GM23338 (cell line): ENCODE data around the gene RASL10B. TPM values are rescaled to one million over a fixed set of nuclear protein-coding genes. Genes with fewer than 3 reads are reported as not detected.

ENCODE experiments used
- ATAC-seq: fragments of 200-7000 bp; cut with Tn5 transposase; 3 replicates; pipeline ENCODE4 v1.9.1; 2020
- DNase-seq: peaks from one replicate; pipeline ENCODE4 v3.0.0-alpha.2; 2015; ENCODE audit warnings: low spot score
- H2AFZ ChIP-seq: fragments of 200-600 bp; sonication (generic); 2 replicates; pipeline ENCODE4 v1.8.0; 2016; ENCODE audit warnings: antibody characterized with exemption, mild to moderate bottlenecking, moderate library complexity
- H3F3A ChIP-seq: fragments of 200-600 bp; sonication (generic); replicated peaks from 2 replicates; pipeline ENCODE4 v1.8.0; 2017; ENCODE audit warnings: antibody characterized with exemption, mixed run types, low read depth
- H3K27ac ChIP-seq: fragments of 200-600 bp; sonication (generic); 2 replicates; pipeline ENCODE4 v1.6.1; 2016; ENCODE audit warnings: low read depth
- H3K27me3 ChIP-seq: fragments of 200-600 bp; sonication (generic); 2 replicates; pipeline ENCODE4 v1.8.0; 2016; ENCODE audit warnings: mild to moderate bottlenecking, mixed run types, moderate library complexity; ENCODE audit not compliant: insufficient read depth
- H3K36me3 ChIP-seq: fragments of 200-600 bp; sonication (generic); 2 replicates; pipeline ENCODE4 v1.8.0; 2016; ENCODE audit warnings: mild to moderate bottlenecking; ENCODE audit not compliant: insufficient read depth
- H3K4me1 ChIP-seq: fragments of 200-600 bp; sonication (generic); 2 replicates; pipeline ENCODE4 v1.8.0; 2016; ENCODE audit warnings: mild to moderate bottlenecking, moderate library complexity; ENCODE audit not compliant: insufficient read depth
- H3K4me2 ChIP-seq: fragments of 200-600 bp; sonication (generic); 2 replicates; pipeline ENCODE4 v1.7.1; 2017; ENCODE audit warnings: mixed run types
- H3K4me3 ChIP-seq: fragments of 200-600 bp; sonication (generic); 2 replicates; pipeline ENCODE4 v1.6.1; 2016; ENCODE audit warnings: mixed run types
- H3K79me2 ChIP-seq: fragments of 200-600 bp; sonication (generic); replicated peaks from 2 replicates; pipeline ENCODE4 v1.8.0; 2017; ENCODE audit warnings: mild to moderate bottlenecking; ENCODE audit not compliant: insufficient read depth
- H3K9me2 ChIP-seq: fragments of 200-600 bp; sonication (generic); 2 replicates; pipeline ENCODE4 v1.8.0; 2017; ENCODE audit not compliant: insufficient read depth
- H4K20me1 ChIP-seq: fragments of 200-600 bp; sonication (generic); replicated peaks from 2 replicates; pipeline ENCODE4 v1.8.0; 2017; ENCODE audit warnings: mild to moderate bottlenecking; ENCODE audit not compliant: insufficient read depth
- H3K27ac Mint-ChIP-seq: 2 replicates; pipeline ENCODE4 v1.8.0; 2020; ENCODE audit warnings: inconsistent platforms, mild to moderate bottlenecking, moderate library complexity, mixed read lengths
- H3K27me3 Mint-ChIP-seq: 3 replicates; pipeline ENCODE4 v1.8.0; 2022; ENCODE audit warnings: low read depth, mild to moderate bottlenecking, moderate library complexity, mixed read lengths, inconsistent platforms; ENCODE audit not compliant: insufficient read depth, poor library complexity
- H3K36me3 Mint-ChIP-seq: 3 replicates; pipeline ENCODE4 v1.8.0; 2021; ENCODE audit warnings: low read depth, mild to moderate bottlenecking, inconsistent platforms, moderate library complexity, mixed read lengths
- H3K4me1 Mint-ChIP-seq: 3 replicates; pipeline ENCODE4 v1.8.0; 2020; ENCODE audit warnings: mild to moderate bottlenecking, inconsistent platforms, mixed read lengths
- H3K4me3 Mint-ChIP-seq: 3 replicates; pipeline ENCODE4 v1.8.0; 2021; ENCODE audit warnings: moderate library complexity, mild to moderate bottlenecking, inconsistent platforms, mixed read lengths
- H3K9me3 Mint-ChIP-seq: 3 replicates; pipeline ENCODE4 v1.8.0; 2020; ENCODE audit warnings: moderate library complexity, mild to moderate bottlenecking, inconsistent platforms, mixed read lengths
- CREB1 ChIP-seq: fragments of 250-450 bp; sonication (Bioruptor Pico); IDR thresholded peaks from 2 replicates; pipeline ENCODE4 v1.5.0; 2020; ENCODE audit warnings: low read depth, mild to moderate bottlenecking, moderate library complexity
- CTCF ChIP-seq, 2 experiments: fragments of 200-600 bp in 1 of 2; sonication (generic) in 1 of 2; conservative IDR thresholded peaks; 2 replicates each; pipeline versions ENCODE4 v1.5.1 to v1.6.1; 2016 to 2017; ENCODE audit warnings: antibody characterized with exemption in 2 of 2, low read depth in 2 of 2, mild to moderate bottlenecking in 2 of 2, moderate library complexity in 1 of 2
- EZH2 ChIP-seq: fragments of 200-600 bp; sonication (generic); IDR thresholded peaks from one replicate; pipeline ENCODE4 v1.8.0; 2017; ENCODE audit warnings: antibody characterized with exemption, mild to moderate bottlenecking, low read depth; ENCODE audit not compliant: unreplicated experiment
- EZH2phosphoT487 ChIP-seq: fragments of 200-600 bp; sonication (generic); IDR thresholded peaks from one replicate; pipeline ENCODE4 v1.8.1; 2018; ENCODE audit warnings: antibody characterized with exemption; ENCODE audit not compliant: unreplicated experiment
- NANOG ChIP-seq: IDR thresholded peaks from 2 replicates; pipeline ENCODE4 v1.6.1; 2016; ENCODE audit warnings: antibody characterized with exemption, borderline replicate concordance
- ZNF114 ChIP-seq: fragments of 250-450 bp; sonication (Bioruptor Pico); IDR thresholded peaks from 2 replicates; pipeline ENCODE4 v1.5.0; 2020; ENCODE audit warnings: mild to moderate bottlenecking, moderate library complexity
- ZNF331 ChIP-seq: fragments of 250-450 bp; sonication (Bioruptor Pico); IDR thresholded peaks from 2 replicates; pipeline ENCODE4 v1.5.0; 2020; ENCODE audit warnings: low read depth, mild to moderate bottlenecking, moderate library complexity
- ZNF462 ChIP-seq: fragments of 250-450 bp; sonication (Bioruptor Pico); IDR thresholded peaks from 2 replicates; pipeline ENCODE4 v1.5.0; 2020; ENCODE audit warnings: mild to moderate bottlenecking, moderate library complexity
- polyA plus RNA-seq: library from polyadenylated mRNA; unstranded; fragments of >200 nt; fragmentation: Nextera tagmentation; extraction: Ambion mirVana; gene quantifications from 2 replicates; pipeline ENCODE4 v1.2.1, GENCODE V29; 2016
- total RNA-seq: library from RNA; depleted of rRNA; stranded (reverse); fragments of >200 nt; shearing (Covaris generic); gene quantifications from 2 replicates; pipeline ENCODE4 v1.2.3, GENCODE V29; 2014
- TF ChIP-seq, protein P1 (sequence below): IDR thresholded peaks from 2 replicates; pipeline ENCODE4 v1.6.1; 2016; ENCODE audit warnings: antibody characterized with exemption
- TF ChIP-seq, protein P2 (sequence below): IDR thresholded peaks from one replicate; pipeline ENCODE4 v1.6.1; 2018; ENCODE audit warnings: antibody characterized with exemption; ENCODE audit not compliant: unreplicated experiment

The RASL10B gene
- total and polyA plus RNA-seq, 2 experiments from 2014 or later: 7.1 to 26.2 TPM

GRCh38 chr17:35714988-35715387, 16.5 kb upstream of the RASL10B start:
- Mint-ChIP-seq H3K27me3 (peaks cover 3% of the 10 kb centered on the region), H3K4me3 (no peak overlapping the region), H3K36me3 (peaks cover 25% of the 10 kb centered on the region), H3K27ac (no peak overlapping the region), H3K4me1 (no peaks in the 10 kb centered on the region), H3K9me3 (no peaks in the 10 kb centered on the region)
- H3F3A ChIP-seq: no peaks in the 10 kb centered on the region
- no peaks in the 10 kb centered on the region for H3K4me1 ChIP-seq
- H3K79me2 ChIP-seq: no peaks in the 10 kb centered on the region
- H3K36me3 ChIP-seq: peaks cover 15% of the 10 kb centered on the region
- DNase-seq (no peak), ATAC-seq (no peak)
- no peak overlapping the region for H3K4me2 ChIP-seq
- no peaks in the 10 kb centered on the region; the same call in 1 of the 2 replicates for H4K20me1 ChIP-seq
- no peak overlapping the region for H3K4me3 ChIP-seq
- TF ChIP-seq CREB1 (CRISPR knock-in tag) (no peak), ZNF331 (CRISPR knock-in tag) (no peak), EZH2 (no peak)
- TF ChIP-seq, protein P1, sequence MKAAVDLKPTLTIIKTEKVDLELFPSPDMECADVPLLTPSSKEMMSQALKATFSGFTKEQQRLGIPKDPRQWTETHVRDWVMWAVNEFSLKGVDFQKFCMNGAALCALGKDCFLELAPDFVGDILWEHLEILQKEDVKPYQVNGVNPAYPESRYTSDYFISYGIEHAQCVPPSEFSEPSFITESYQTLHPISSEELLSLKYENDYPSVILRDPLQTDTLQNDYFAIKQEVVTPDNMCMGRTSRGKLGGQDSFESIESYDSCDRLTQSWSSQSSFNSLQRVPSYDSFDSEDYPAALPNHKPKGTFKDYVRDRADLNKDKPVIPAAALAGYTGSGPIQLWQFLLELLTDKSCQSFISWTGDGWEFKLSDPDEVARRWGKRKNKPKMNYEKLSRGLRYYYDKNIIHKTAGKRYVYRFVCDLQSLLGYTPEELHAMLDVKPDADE: no peak
- H3K27ac ChIP-seq: no peak overlapping the region
- no peak overlapping the region for H2AFZ ChIP-seq
- no peaks in the 10 kb centered on the region for H3K27me3 ChIP-seq
- no peaks in the 10 kb centered on the region for H3K9me2 ChIP-seq

GRCh38 chr17:35715416-35715815, 16.0 kb upstream of the RASL10B start:
- H3K4me1 Mint-ChIP-seq: no peaks in the 10 kb centered on the region
- H3K27me3 ChIP-seq: no peaks in the 10 kb centered on the region
- no peak overlapping the region for H3K4me3 ChIP-seq
- peaks cover 3% of the 10 kb centered on the region for H3K27me3 Mint-ChIP-seq
- DNase-seq (no peak), ATAC-seq (no peak)
- H3F3A ChIP-seq: no peaks in the 10 kb centered on the region
- H3K36me3 Mint-ChIP-seq: peaks cover 21% of the 10 kb centered on the region
- H3K27ac ChIP-seq: no peak overlapping the region
- no peaks in the 10 kb centered on the region for H3K9me3 Mint-ChIP-seq
- no peaks in the 10 kb centered on the region for H3K79me2 ChIP-seq
- H3K4me2 ChIP-seq: no peak overlapping the region
- H2AFZ ChIP-seq: no peak overlapping the region
- no peaks in the 10 kb centered on the region; the same call in 1 of the 2 replicates for H4K20me1 ChIP-seq
- H3K27ac Mint-ChIP-seq: no peak overlapping the region
- no peak overlapping the region for H3K4me3 Mint-ChIP-seq
- peaks cover 11% of the 10 kb centered on the region for H3K36me3 ChIP-seq
- H3K9me2 ChIP-seq: no peaks in the 10 kb centered on the region
- no peaks in the 10 kb centered on the region for H3K4me1 ChIP-seq
- TF ChIP-seq CREB1 (CRISPR knock-in tag) (no peak), NANOG (no peak), ZNF114 (no peak), ZNF462 (CRISPR knock-in tag) (no peak), EZH2phosphoT487 (no peak), CTCF (conservative IDR thresholded peaks at IDR 0.05; ENCODE audit: low read depth in 2 of 2) (no peak)
- TF ChIP-seq, protein P2, sequence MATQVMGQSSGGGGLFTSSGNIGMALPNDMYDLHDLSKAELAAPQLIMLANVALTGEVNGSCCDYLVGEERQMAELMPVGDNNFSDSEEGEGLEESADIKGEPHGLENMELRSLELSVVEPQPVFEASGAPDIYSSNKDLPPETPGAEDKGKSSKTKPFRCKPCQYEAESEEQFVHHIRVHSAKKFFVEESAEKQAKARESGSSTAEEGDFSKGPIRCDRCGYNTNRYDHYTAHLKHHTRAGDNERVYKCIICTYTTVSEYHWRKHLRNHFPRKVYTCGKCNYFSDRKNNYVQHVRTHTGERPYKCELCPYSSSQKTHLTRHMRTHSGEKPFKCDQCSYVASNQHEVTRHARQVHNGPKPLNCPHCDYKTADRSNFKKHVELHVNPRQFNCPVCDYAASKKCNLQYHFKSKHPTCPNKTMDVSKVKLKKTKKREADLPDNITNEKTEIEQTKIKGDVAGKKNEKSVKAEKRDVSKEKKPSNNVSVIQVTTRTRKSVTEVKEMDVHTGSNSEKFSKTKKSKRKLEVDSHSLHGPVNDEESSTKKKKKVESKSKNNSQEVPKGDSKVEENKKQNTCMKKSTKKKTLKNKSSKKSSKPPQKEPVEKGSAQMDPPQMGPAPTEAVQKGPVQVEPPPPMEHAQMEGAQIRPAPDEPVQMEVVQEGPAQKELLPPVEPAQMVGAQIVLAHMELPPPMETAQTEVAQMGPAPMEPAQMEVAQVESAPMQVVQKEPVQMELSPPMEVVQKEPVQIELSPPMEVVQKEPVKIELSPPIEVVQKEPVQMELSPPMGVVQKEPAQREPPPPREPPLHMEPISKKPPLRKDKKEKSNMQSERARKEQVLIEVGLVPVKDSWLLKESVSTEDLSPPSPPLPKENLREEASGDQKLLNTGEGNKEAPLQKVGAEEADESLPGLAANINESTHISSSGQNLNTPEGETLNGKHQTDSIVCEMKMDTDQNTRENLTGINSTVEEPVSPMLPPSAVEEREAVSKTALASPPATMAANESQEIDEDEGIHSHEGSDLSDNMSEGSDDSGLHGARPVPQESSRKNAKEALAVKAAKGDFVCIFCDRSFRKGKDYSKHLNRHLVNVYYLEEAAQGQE: no peak
